Measurements from ENCODE around the gene CDKN1C. TPM values are rescaled to one million over a fixed set of nuclear protein-coding genes. Genes with fewer than 3 reads are reported as not detected.

The CDKN1C gene
- total and polyA plus RNA-seq, 2 of the 8 experiments (the other 6 are each of a cell fraction or from before 2014, with no cell fraction given), result 12.8 to 14.1 TPM

GRCh38 chr11:2847561-2847960, 38.0 kb downstream of the CDKN1C start:
- Histone ChIP-seq H3K79me1 (ENCODE audit: low read depth, low read length) (no peaks in the 10 kb centered on the region), H3K18ac (ENCODE audit: extremely low read depth, low read length) (no peak overlapping the region; the same call in 1 of the 2 replicates), H4K5ac (ENCODE audit: insufficient read length, low read depth, low read length) (no peak overlapping the region), H3K23me2 (ENCODE audit: low read depth, low read length) (no peaks in the 10 kb centered on the region), H4K8ac (ENCODE audit: extremely low read depth, insufficient read depth, low read length) (no peak overlapping the region), H3K4ac (replicated peaks; ENCODE audit: insufficient read length, low read depth, low read length) (no peak overlapping the region), H3K4me2 (ENCODE audit: insufficient read depth in 1 of 2, low read depth in 2 of 2, low read length in 2 of 2) (no peak overlapping the region), H2BK15ac (ENCODE audit: low read length) (no peak overlapping the region), H3K56ac (replicated peaks; ENCODE audit: insufficient read length, low read depth, low read length) (no peak overlapping the region), H4K20me1 (replicated peaks in 1 of 2; ENCODE audit: control insufficient read depth in 1 of 2, insufficient read depth in 2 of 2, low read length in 2 of 2) (no peaks in the 10 kb centered on the region), H3K27me3 (replicated peaks in 1 of 4; ENCODE audit: control insufficient read depth in 3 of 4, extremely low read depth in 1 of 4, insufficient read depth in 3 of 4, low read length in 3 of 4) (peaks cover 0 to 11% (median 3%) of the 10 kb centered on the region in 4 experiments; a peak in 2 of 7 replicates), H2AK5ac (ENCODE audit: low read depth, low read length) (no peak overlapping the region), H3K9ac (replicated peaks in 1 of 4; ENCODE audit: extremely low read depth in 1 of 4, low read depth in 3 of 4, low read length in 3 of 4) (no peak overlapping the region), H3K79me2 (ENCODE audit: control insufficient read depth in 1 of 2, insufficient read depth in 2 of 2, low read length in 2 of 2) (no peaks in the 10 kb centered on the region), H3K9me3 (ENCODE audit: insufficient read depth in 2 of 2, low read depth in 1 of 2, low read length in 1 of 2) (no peaks in the 10 kb centered on the region; a peak in 1 of 4 replicates), H2BK20ac (ENCODE audit: low read length) (no peak overlapping the region; the same call in 1 of the 2 replicates), H3K36me3 (ENCODE audit: control insufficient read depth in 2 of 4, insufficient read depth in 4 of 4, low read length in 3 of 4) (no peaks in the 10 kb centered on the region), H4K91ac (replicated peaks; ENCODE audit: insufficient read length, low read length) (no peak overlapping the region), H3K4me3 (ENCODE audit: extremely low read depth in 1 of 4, insufficient read depth in 2 of 4, low read depth in 3 of 4, low read length in 4 of 4) (no peak overlapping the region), H3K23ac (ENCODE audit: insufficient read length) (no peak overlapping the region), H3K14ac (ENCODE audit: insufficient read length) (no peak overlapping the region), H3K27ac (ENCODE audit: low read depth, low read length) (no peak overlapping the region), H2AFZ (ENCODE audit: low read length) (no peak overlapping the region), H2BK120ac (replicated peaks; ENCODE audit: low read depth, low read length) (no peak overlapping the region), H2BK12ac (ENCODE audit: low read depth, low read length) (no peak overlapping the region), H2BK5ac (ENCODE audit: low read depth, low read length) (no peak overlapping the region; the same call in 1 of the 2 replicates), H3K4me1 (replicated peaks in 1 of 4; ENCODE audit: control insufficient read depth in 3 of 4, insufficient read depth in 4 of 4, low read length in 3 of 4) (peaks cover 0 to 14% (median 6%) of the 10 kb centered on the region in 4 experiments; a peak in 6 of 7 replicates)
- ChIA-PET CTCF (ENCODE audit: partially characterized antibody) (interaction anchor here (0.8 kb wide), 1 partner anchor 9 kb away, joined by 3 read pairs; no protein-coding TSS in a partner anchor), POLR2A (ENCODE audit: partially characterized antibody) (no interaction called here)
- FAIRE-seq, result no peak
- WGBS, 2 experiments (ENCODE audit: extremely low coverage in 1 of 2, insufficient coverage in 1 of 2, insufficient read length in 1 of 2, insufficient replicate concordance in 2 of 2, low coverage in 1 of 2, low lambda C conversion rate in 2 of 2, missing lambda C conversion rate in 1 of 2), result 89% methylated on average over 13 of the region's 21 CpGs; no CpG with 5 or more reads in 1 of the 2 experiments
- TF ChIP-seq JUND (IDR thresholded peaks at IDR 0.05; ENCODE audit: low read length), result no peak
- TF ChIP-seq CREB1 (IDR thresholded peaks at IDR 0.05), result no peak
- TF ChIP-seq TCF12 (IDR thresholded peaks at IDR 0.05; ENCODE audit: low read depth, low read length), result no peak
- no peak for TF ChIP-seq RFX5 (IDR thresholded peaks at IDR 0.05; ENCODE audit: borderline replicate concordance, low read depth, low read length)
- TF ChIP-seq KDM4A (IDR thresholded peaks at IDR 0.05; ENCODE audit: low read depth, low read length, severe bottlenecking), result no peak
- TF ChIP-seq ASH2L (IDR thresholded peaks at IDR 0.05; ENCODE audit: low read length), result no peak
- no peak for TF ChIP-seq RXRA (IDR thresholded peaks at IDR 0.05; ENCODE audit: insufficient read depth, low read depth, low read length)
- no peak for TF ChIP-seq JUN (IDR thresholded peaks at IDR 0.05; ENCODE audit: low read depth, low read length)
- TF ChIP-seq CTCF (IDR thresholded peaks at IDR 0.05; ENCODE audit: control extremely low read depth in 1 of 3, insufficient read depth in 1 of 3, low read depth in 1 of 3, low read length in 3 of 3), result no peak
- TF ChIP-seq TEAD4 (IDR thresholded peaks at IDR 0.05; ENCODE audit: low read depth, low read length), result no peak
- TF ChIP-seq ZNF274 (IDR thresholded peaks at IDR 0.05; ENCODE audit: borderline replicate concordance, extremely low read depth, low read length), result no peak
- TF ChIP-seq RAD21 (IDR thresholded peaks at IDR 0.05 in 1 of 2, conservative IDR thresholded peaks at IDR 0.05 in 1 of 2; ENCODE audit: low read depth in 2 of 2, low read length in 2 of 2), result no peak
- DNase-seq (ENCODE audit: low read depth in 1 of 2, low spot score in 2 of 2), result no peak

Data from H1 (cell line).